Prostate gland (tissue), 2 donors: Measurements from ENCODE around the gene CYB561D2. TPM values are rescaled to one million over a fixed set of nuclear protein-coding genes. Genes with fewer than 3 reads are reported as not detected.

Experiments used
- DNase-seq: peaks from one replicate; pipeline ENCODE4 v3.0.0-alpha.2; 2019; ENCODE audit warnings: low spot score
- H3K27ac ChIP-seq, 2 donors: fragments of 200-600 bp; sonication (generic); 2 replicates each; pipeline ENCODE4 v1.5.1; 2017 to 2019
- H3K27me3 ChIP-seq: fragments of 200-600 bp; sonication (generic); replicated peaks from 2 replicates; pipeline ENCODE4 v1.5.1; 2019; ENCODE audit not compliant: insufficient read depth
- H3K36me3 ChIP-seq, 2 donors: fragments of 200-600 bp; sonication (generic); 1 replicate in 1 of 2; 2 replicates in 1 of 2; pipeline versions ENCODE4 v1.5.1 to v1.8.1; 2017 to 2019
- H3K4me1 ChIP-seq: fragments of 200-600 bp; sonication (generic); replicated peaks from 2 replicates; pipeline ENCODE4 v1.5.1; 2019
- H3K4me3 ChIP-seq, 2 donors: fragments of 200-600 bp; sonication (generic); 2 replicates each; pipeline ENCODE4 v1.5.1; 2017 to 2019
- H3K9me3 ChIP-seq: fragments of 200-600 bp; sonication (generic); 2 replicates; pipeline ENCODE4 v1.5.1; 2017
- POLR2A ChIP-seq: fragments of 450-650 bp; IDR thresholded peaks from one replicate; pipeline ENCODE4 v1.6.1; 2016; ENCODE audit warnings: antibody characterized with exemption, mild to moderate bottlenecking
- POLR2AphosphoS5 ChIP-seq: sonication (generic); formaldehyde crosslinking; IDR thresholded peaks from one replicate; pipeline ENCODE4 v1.6.1; 2017; ENCODE audit warnings: antibody characterized with exemption
- WGBS: methylation state at CpG from one replicate; pipeline ENCODE4 v1.1.5; 2018; 5-methylcytosine and 5-hydroxymethylcytosine counted together
- intact Hi-C: fragments of 100-400 bp; cut with DNase I; formaldehyde crosslinking; loops from one replicate; pipeline ENCODE4 v1.14.2; 2022
- total RNA-seq, 2 donors: library from RNA; depleted of rRNA; stranded (reverse); fragments of >200 nt; gene quantifications; one replicate each; pipeline ENCODE4 v1.1.0, GENCODE V29; 2016
- TF ChIP-seq, protein P1 (sequence below), 4 experiments: fragments of 200-600 bp in 2 of 4; fragments of 450-650 bp in 2 of 4; sonication (generic) in 2 of 4; IDR thresholded peaks; 1 replicate in 3 of 4; 2 replicates in 1 of 4; pipeline ENCODE4 v1.5.1; 2016 to 2019; ENCODE audit warnings: antibody characterized with exemption in 4 of 4, mild to moderate bottlenecking in 2 of 4, moderate library complexity in 2 of 4

Gene CYB561D2
- total RNA-seq, 2 donors from 2014 or later = 33.2 to 39.9 TPM

DNA sequence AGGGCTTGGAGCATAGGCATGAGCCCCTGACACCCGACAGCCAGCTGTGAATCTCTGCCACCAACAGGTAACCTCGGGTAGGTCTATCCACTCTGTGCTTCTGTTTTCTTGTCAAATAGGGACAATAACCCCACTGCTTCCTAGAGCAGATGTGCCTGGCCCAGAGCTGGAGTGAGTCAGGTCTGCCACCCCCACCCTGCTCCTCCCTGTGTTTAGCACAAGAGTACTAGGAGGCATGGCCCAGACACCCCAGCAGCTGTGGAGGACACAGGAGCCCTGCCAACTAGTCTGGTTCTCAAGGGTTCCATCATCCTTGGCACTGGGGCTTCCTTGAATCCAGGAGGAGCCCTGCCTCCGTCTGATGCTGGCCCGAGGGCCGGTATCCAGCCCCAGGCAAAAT, 42.4 kb downstream of the CYB561D2 start:
- intact Hi-C loops = no loop called here
- WGBS = 82% methylated on average over 5 of the region's 5 CpGs
- TF ChIP-seq POLR2A (no peak), POLR2AphosphoS5 (no peak)
- TF ChIP-seq, protein P1, sequence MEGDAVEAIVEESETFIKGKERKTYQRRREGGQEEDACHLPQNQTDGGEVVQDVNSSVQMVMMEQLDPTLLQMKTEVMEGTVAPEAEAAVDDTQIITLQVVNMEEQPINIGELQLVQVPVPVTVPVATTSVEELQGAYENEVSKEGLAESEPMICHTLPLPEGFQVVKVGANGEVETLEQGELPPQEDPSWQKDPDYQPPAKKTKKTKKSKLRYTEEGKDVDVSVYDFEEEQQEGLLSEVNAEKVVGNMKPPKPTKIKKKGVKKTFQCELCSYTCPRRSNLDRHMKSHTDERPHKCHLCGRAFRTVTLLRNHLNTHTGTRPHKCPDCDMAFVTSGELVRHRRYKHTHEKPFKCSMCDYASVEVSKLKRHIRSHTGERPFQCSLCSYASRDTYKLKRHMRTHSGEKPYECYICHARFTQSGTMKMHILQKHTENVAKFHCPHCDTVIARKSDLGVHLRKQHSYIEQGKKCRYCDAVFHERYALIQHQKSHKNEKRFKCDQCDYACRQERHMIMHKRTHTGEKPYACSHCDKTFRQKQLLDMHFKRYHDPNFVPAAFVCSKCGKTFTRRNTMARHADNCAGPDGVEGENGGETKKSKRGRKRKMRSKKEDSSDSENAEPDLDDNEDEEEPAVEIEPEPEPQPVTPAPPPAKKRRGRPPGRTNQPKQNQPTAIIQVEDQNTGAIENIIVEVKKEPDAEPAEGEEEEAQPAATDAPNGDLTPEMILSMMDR (IDR thresholded peaks at IDR 0.05) = no peak

DNA sequence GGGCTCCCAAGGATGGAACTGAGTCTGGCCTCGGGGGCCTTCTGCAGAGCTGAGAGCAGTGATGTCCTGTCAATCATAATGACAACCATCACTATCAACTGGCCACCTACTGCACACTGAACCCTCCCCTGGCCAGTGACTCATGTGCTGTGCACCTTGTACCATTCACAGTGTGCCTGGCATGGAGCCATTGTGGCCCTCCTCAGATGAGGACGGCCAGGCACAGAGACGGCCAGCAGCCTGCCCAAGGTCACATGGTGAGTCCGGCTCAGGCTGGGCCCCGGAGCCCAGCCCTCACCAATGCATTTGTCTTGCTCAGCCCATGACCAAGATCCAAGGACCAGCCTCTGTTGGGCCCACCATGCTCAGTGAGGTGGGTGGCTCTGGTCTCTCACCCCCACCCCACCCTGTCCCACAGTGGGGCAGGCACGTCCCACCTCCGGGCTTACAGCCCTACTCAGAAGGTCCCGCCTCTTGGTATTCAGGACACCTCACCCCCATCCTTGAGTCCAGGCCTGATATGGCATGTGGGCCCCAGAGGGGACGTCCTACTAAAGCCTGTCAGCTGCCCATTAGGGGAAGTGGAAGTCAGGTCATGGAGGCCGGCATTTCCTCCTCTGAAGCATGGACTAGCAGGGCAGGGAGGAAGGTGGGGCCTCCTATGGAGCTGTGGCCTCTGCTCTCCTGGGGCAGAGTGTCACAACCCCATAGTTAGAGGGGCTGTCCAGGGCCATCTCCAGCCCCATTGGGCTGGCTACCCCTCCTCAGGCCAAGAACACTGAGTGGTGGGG, 44.6 kb downstream of the CYB561D2 start:
- H3K27ac ChIP-seq = no peak overlapping the region
- WGBS = 83% methylated on average over 9 of the region's 10 CpGs
- no peak overlapping the region for H3K4me3 ChIP-seq
- intact Hi-C loops = no loop called here
- no peaks in the 10 kb centered on the region for H3K36me3 ChIP-seq
- no peaks in the 10 kb centered on the region for H3K4me1 ChIP-seq
- H3K27me3 ChIP-seq = no peaks in the 10 kb centered on the region
- no peak for DNase-seq
- no peaks in the 10 kb centered on the region for H3K9me3 ChIP-seq
- TF ChIP-seq POLR2AphosphoS5 (no peak), POLR2A (no peak)
- TF ChIP-seq, protein P1 (IDR thresholded peaks at IDR 0.05) = no peak

More for the DNA sequence above, 42.4 kb downstream of the CYB561D2 start:
- Histone ChIP-seq H3K36me3 (no peaks in the 10 kb centered on the region), H3K4me3 (no peak overlapping the region), H3K27me3 (no peaks in the 10 kb centered on the region), H3K4me1 (no peaks in the 10 kb centered on the region), H3K27ac (no peak overlapping the region), H3K9me3 (no peaks in the 10 kb centered on the region)
- DNase-seq = no peak

DNA sequence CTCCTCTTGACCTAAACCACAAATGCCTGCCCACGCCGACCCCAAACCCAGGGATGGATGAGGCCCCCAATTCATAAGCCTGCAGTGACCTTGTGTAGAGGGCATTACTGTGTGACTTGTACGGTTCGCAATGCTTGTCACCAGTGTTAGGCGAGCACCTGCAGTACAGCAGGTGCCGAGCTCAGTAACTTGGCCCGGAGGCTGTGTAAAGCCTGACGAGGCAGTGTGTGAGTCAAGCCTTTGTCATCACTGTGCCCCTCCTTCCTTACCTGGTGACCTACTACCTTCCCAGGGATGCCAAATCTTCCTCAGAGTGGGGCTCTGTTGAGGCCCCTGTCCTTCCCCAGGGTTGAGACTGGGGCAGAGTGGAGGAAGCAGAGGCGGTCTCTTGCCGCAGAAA, 45.8 kb downstream of the CYB561D2 start:
- H3K9me3 ChIP-seq = no peaks in the 10 kb centered on the region
- H3K36me3 ChIP-seq = no peaks in the 10 kb centered on the region
- TF ChIP-seq POLR2AphosphoS5 = no peak
- TF ChIP-seq, protein P1 (IDR thresholded peaks at IDR 0.05) = no peak
- no peak for TF ChIP-seq POLR2A
- 97% methylated on average over 10 of the region's 10 CpGs for WGBS
- no peak overlapping the region for H3K4me3 ChIP-seq
- H3K4me1 ChIP-seq = no peaks in the 10 kb centered on the region
- DNase-seq = no peak
- intact Hi-C loops = no loop called here
- no peaks in the 10 kb centered on the region for H3K27me3 ChIP-seq
- no peak overlapping the region for H3K27ac ChIP-seq

DNA sequence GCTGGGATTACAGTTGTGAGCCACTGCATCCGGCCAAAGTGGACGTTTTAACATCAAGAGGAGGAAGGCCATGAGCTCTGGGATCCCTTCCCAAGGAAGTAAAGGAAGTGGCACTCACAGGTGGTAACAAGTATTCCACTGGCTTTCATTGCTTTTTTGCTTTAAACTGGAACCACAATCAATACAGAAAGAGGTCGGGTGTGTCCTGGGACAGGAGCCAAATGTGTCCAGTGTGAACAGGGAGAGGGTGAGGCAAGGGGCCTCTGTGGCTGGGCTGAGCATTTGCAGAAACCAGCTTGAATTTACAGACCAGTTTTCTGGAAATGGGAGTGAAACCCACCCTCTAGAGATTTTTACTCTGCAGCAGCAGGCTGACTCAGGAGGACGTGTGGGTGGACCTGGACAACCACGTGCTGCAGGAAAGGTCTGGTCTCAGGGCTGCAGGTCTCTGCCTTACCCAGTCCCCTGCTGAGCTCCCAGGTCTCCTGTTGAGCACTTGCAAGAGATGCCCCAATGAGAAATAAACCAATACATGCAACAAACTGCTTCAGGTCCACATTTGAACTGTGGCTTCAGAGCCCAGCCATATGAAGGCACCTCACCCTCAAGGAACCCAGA, 51.4 kb downstream of the CYB561D2 start:
- DNase-seq = no peak
- Histone ChIP-seq H3K36me3 (no peaks in the 10 kb centered on the region), H3K9me3 (no peaks in the 10 kb centered on the region), H3K27ac (no peak overlapping the region), H3K4me3 (no peak overlapping the region), H3K27me3 (no peaks in the 10 kb centered on the region), H3K4me1 (no peaks in the 10 kb centered on the region)
- intact Hi-C loops = no loop called here
- WGBS = 34% methylated on average over 5 of the region's 5 CpGs
- TF ChIP-seq, protein P1 (IDR thresholded peaks at IDR 0.05) = no peak
- no peak for TF ChIP-seq POLR2A
- TF ChIP-seq POLR2AphosphoS5 = no peak

Other genes with a start within 250 kb of the CYB561D2 start
- gene SEMA3F, start 195.5 kb upstream of the CYB561D2 start, total RNA-seq = 10 to 100 TPM; 43.3 to 71.8 TPM
- gene GNAT1, start 159.3 kb upstream of the CYB561D2 start, total RNA-seq = not detected
- 1 to 10 TPM in 1 of 2 donors, under 1 TPM in 1; 0.41 to 4.0 TPM for gene SLC38A3, start 145.6 kb upstream of the CYB561D2 start, total RNA-seq
- gene GNAI2, start 114.7 kb upstream of the CYB561D2 start, total RNA-seq = 100 to 1,000 TPM; 118 to 301 TPM
- gene SEMA3B, start 81.7 kb upstream of the CYB561D2 start, total RNA-seq = 10 to 100 TPM in 1 of 2 donors, 1 to 10 TPM in 1; 8.7 to 32.0 TPM
- not detected for gene LSMEM2, start 71.8 kb upstream of the CYB561D2 start, total RNA-seq
- 10 to 100 TPM; 93.0 to 99.9 TPM for gene IFRD2, start 58.4 kb upstream of the CYB561D2 start, total RNA-seq
- 10 to 100 TPM in 1 of 2 donors, 1 to 10 TPM in 1; 4.1 to 10.7 TPM for gene HYAL3, start 51.5 kb upstream of the CYB561D2 start, total RNA-seq
- 10 to 100 TPM; 15.8 to 28.0 TPM for gene NAA80, start 51.5 kb upstream of the CYB561D2 start, total RNA-seq
- 1 to 10 TPM; 2.0 TPM for gene HYAL1, start 47.3 kb upstream of the CYB561D2 start, total RNA-seq
- 100 to 1,000 TPM in 1 of 2 donors, 10 to 100 TPM in 1; 76.1 to 131 TPM for gene HYAL2, start 28.1 kb upstream of the CYB561D2 start, total RNA-seq
- gene TUSC2, start 22.6 kb upstream of the CYB561D2 start, total RNA-seq = 100 to 1,000 TPM in 1 of 2 donors, 10 to 100 TPM in 1; 31.9 to 121 TPM
- gene RASSF1, start 10.0 kb upstream of the CYB561D2 start, total RNA-seq = 10 to 100 TPM; 23.8 to 36.6 TPM
- 10 to 100 TPM in 1 of 2 donors, 1 to 10 TPM in 1; 1.6 to 41.9 TPM for gene ZMYND10, start 5.1 kb upstream of the CYB561D2 start, total RNA-seq
- 10 to 100 TPM; 22.8 to 32.1 TPM for gene NPRL2, start 87 bp upstream of the CYB561D2 start, total RNA-seq
- 10 to 100 TPM; 73.0 to 76.7 TPM for gene TMEM115, start 8.7 kb downstream of the CYB561D2 start, total RNA-seq
- 1 to 10 TPM; 5.6 to 9.1 TPM for gene CACNA2D2, start 152.8 kb downstream of the CYB561D2 start, total RNA-seq
- gene C3orf18, start 216.9 kb downstream of the CYB561D2 start, total RNA-seq = 10 to 100 TPM in 1 of 2 donors, 1 to 10 TPM in 1; 7.5 to 11.0 TPM
- gene HEMK1, start 218.7 kb downstream of the CYB561D2 start, total RNA-seq = 10 to 100 TPM in 1 of 2 donors, 1 to 10 TPM in 1; 8.5 to 17.1 TPM